DND-41 (cell line): ENCODE results near the gene IFNA4.
"Not testable (repeated sequence)": the region's sequence is repeated elsewhere in the genome, so short reads cannot be mapped to it uniquely, and the experiment has no call there.

Source experiments
- ATAC-seq: fragments of 200-7000 bp; cut with Tn5 transposase; 3 replicates; pipeline ENCODE4 v1.9.1; 2021; ENCODE audit warnings: low read depth; ENCODE audit not compliant: insufficient read depth
- DNase-seq: peaks from one replicate; pipeline ENCODE4 v3.0.0-alpha.2; 2020
- H2AFZ ChIP-seq: 2 replicates; pipeline ENCODE4 v1.6.0; 2012; ENCODE audit warnings: low read depth, low read length
- H3K27ac ChIP-seq: 2 replicates; pipeline ENCODE4 v1.5.1; 2012; ENCODE audit warnings: low read length, inconsistent platforms
- H3K27me3 ChIP-seq: fragments of 200-600 bp; sonication (generic); 2 replicates; pipeline ENCODE4 v1.6.0; 2012; ENCODE audit warnings: low read length, mild to moderate bottlenecking, inconsistent platforms; ENCODE audit not compliant: insufficient read depth, poor library complexity
- H3K36me3 ChIP-seq: 2 replicates; pipeline ENCODE4 v1.5.1; 2012; ENCODE audit warnings: low read length, inconsistent platforms; ENCODE audit not compliant: insufficient read depth
- H3K4me1 ChIP-seq: 2 replicates; pipeline ENCODE4 v1.5.1; 2012; ENCODE audit warnings: mild to moderate bottlenecking, low read length; ENCODE audit not compliant: insufficient read depth
- H3K4me2 ChIP-seq: 2 replicates; pipeline ENCODE4 v1.6.0; 2012; ENCODE audit warnings: mild to moderate bottlenecking, moderate library complexity, low read length, inconsistent platforms; ENCODE audit not compliant: insufficient read depth
- H3K4me3 ChIP-seq, 2 experiments: fragments of 200-600 bp in 1 of 2; shearing (Covaris generic) in 1 of 2; 2 replicates each; pipeline ENCODE4 v1.5.1; 2012 to 2016; ENCODE audit warnings: inconsistent platforms in 2 of 2, low read length in 2 of 2, mild to moderate bottlenecking in 2 of 2, low read depth in 1 of 2, moderate library complexity in 1 of 2
- H3K79me2 ChIP-seq: 2 replicates; pipeline ENCODE4 v1.6.0; 2012; ENCODE audit warnings: low read length, inconsistent platforms; ENCODE audit not compliant: insufficient read depth
- H3K9ac ChIP-seq: 2 replicates; pipeline ENCODE4 v1.6.0; 2012; ENCODE audit warnings: low read depth, mild to moderate bottlenecking, inconsistent platforms, low read length, moderate library complexity
- H3K9me3 ChIP-seq: 2 replicates; pipeline ENCODE4 v1.5.1; 2012; ENCODE audit warnings: low read length, moderate library complexity, mild to moderate bottlenecking, inconsistent platforms; ENCODE audit not compliant: insufficient read depth, severe bottlenecking
- H4K20me1 ChIP-seq: 2 replicates; pipeline ENCODE4 v1.6.0; 2012; ENCODE audit warnings: low read length; ENCODE audit not compliant: insufficient read depth
- EZH2 ChIP-seq: IDR thresholded peaks from 3 replicates; pipeline ENCODE4 v1.6.1; 2012; ENCODE audit warnings: borderline replicate concordance, low read depth, mild to moderate bottlenecking, moderate library complexity, low read length, inconsistent platforms; ENCODE audit not compliant: severe bottlenecking
- TF ChIP-seq, protein P1 (sequence below): IDR thresholded peaks from 2 replicates; pipeline ENCODE4 v1.5.1; 2012; ENCODE audit warnings: borderline replicate concordance, low read length, moderate library complexity, mild to moderate bottlenecking; ENCODE audit not compliant: poor library complexity, severe bottlenecking; ENCODE audit errors: extremely low read depth

IFNA4 gene

DNA sequence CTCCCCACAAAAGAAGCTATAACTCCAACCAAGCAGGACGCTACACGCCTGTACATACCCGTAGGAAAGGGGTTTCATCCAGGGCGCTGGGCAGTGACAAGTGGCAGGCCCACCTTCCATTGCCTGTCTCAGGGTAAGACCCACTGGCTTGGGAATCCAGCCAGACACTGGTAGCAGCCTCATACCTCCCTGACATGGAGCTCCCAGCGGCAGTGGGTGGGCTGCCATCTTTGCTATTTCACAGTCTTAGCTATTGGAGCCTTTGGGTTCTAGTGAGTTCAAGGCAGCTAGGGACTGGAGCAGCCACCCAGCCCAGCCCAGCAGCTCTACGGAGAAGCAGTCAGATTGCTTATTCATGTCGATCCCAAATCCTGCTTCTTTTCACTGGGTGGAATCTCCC, 22.9 kb upstream of the IFNA4 start:
- Histone ChIP-seq H3K27me3 (no peaks in the 10 kb centered on the region), H2AFZ (no peak overlapping the region), H3K9me3 (no peaks in the 10 kb centered on the region), H4K20me1 (no peaks in the 10 kb centered on the region), H3K4me1 (no peaks in the 10 kb centered on the region), H3K9ac (no peak overlapping the region), H3K79me2 (no peaks in the 10 kb centered on the region), H3K4me2 (no peak overlapping the region), H3K4me3 (no peak overlapping the region), H3K27ac (no peak overlapping the region), H3K36me3 (no peaks in the 10 kb centered on the region)
- TF ChIP-seq, protein P1, sequence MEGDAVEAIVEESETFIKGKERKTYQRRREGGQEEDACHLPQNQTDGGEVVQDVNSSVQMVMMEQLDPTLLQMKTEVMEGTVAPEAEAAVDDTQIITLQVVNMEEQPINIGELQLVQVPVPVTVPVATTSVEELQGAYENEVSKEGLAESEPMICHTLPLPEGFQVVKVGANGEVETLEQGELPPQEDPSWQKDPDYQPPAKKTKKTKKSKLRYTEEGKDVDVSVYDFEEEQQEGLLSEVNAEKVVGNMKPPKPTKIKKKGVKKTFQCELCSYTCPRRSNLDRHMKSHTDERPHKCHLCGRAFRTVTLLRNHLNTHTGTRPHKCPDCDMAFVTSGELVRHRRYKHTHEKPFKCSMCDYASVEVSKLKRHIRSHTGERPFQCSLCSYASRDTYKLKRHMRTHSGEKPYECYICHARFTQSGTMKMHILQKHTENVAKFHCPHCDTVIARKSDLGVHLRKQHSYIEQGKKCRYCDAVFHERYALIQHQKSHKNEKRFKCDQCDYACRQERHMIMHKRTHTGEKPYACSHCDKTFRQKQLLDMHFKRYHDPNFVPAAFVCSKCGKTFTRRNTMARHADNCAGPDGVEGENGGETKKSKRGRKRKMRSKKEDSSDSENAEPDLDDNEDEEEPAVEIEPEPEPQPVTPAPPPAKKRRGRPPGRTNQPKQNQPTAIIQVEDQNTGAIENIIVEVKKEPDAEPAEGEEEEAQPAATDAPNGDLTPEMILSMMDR, result no peak
- no peak for TF ChIP-seq EZH2
- ATAC-seq, result no peak
- no peak for DNase-seq

DNA sequence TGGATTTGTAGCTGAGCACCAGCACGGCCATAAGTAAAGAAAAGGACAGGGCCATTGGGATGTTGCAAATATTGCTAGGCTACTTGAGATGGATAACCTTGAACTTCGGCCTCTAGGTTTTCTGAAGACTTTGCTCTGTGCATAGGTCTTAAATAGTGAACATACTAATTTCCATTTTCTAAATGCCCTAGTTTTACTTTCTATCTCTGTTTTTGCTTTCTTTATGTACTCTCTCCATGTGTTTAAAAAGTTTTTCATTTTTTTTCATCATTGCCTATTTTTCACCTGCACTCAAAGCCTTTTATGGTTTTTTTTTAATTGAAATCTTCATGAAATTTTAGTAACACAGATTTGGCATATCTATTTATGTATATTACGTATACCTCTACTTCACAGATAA, 19.7 kb upstream of the IFNA4 start, which contains the start of gene IFNA10:
IFNA10 (minus strand) TSS at position 101 of the 400 bp plus-strand sequence; CDS start at position 55, 46 bp downstream.
- not testable (repeated sequence) for DNase-seq, H3K36me3 ChIP-seq, H3K27ac ChIP-seq, H3K4me2 ChIP-seq, H3K4me1 ChIP-seq, H3K27me3 ChIP-seq, H3K9ac ChIP-seq, H4K20me1 ChIP-seq, H2AFZ ChIP-seq, ATAC-seq, H3K9me3 ChIP-seq, H3K4me3 ChIP-seq, H3K79me2 ChIP-seq

DNA sequence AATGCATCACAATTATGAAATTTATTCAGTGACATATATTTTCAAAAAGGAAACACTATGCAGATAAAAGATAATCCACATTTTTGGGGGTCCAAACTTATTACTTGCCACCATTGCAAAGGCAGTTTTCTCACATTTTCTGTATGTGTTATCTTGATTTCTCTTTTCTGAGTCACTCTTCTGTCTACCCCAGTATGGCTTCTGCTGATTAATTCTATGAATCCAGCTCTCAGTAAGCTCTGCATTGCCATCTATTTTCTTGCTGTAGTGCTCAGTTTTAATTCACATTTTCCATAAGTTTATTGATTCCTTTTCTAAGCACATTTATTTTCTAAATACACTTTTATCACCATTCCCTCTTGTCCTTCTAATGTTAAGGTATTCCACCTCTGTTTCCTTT, 17.8 kb upstream of the IFNA4 start:
- Histone ChIP-seq H3K4me3 (no peak overlapping the region), H3K79me2 (no peaks in the 10 kb centered on the region), H3K9me3 (no peaks in the 10 kb centered on the region), H3K36me3 (no peaks in the 10 kb centered on the region), H3K9ac (no peak overlapping the region), H3K27ac (no peak overlapping the region), H2AFZ (no peak overlapping the region), H4K20me1 (no peaks in the 10 kb centered on the region), H3K27me3 (no peaks in the 10 kb centered on the region), H3K4me1 (no peaks in the 10 kb centered on the region), H3K4me2 (no peak overlapping the region)
- TF ChIP-seq, protein P1, result no peak
- no peak for TF ChIP-seq EZH2
- DNase-seq (no peak), ATAC-seq (no peak)

DNA sequence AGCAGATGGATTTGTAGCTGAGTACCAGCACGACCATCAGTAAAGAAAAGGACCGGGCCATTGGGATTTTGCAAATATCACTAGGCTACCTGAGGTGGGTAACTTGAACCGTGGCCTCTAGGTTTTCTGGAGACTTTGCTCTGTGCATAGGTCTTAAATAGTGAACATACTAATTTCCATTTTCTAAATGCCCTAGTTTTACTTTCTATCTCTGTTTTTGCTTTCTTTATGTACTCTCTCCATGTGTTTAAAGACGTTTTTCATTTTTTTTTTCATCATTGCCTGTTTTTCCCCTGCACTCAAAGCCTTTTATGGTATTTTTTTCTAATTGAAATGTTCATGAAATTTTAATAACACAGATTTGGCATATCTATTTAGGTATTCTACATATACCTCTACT, 14.7 kb upstream of the IFNA4 start, which contains the start of gene IFNA7:
IFNA7 (minus strand) TSS at position 101 of the 400 bp plus-strand sequence; CDS start at position 61, 40 bp downstream.
- not testable (repeated sequence) for DNase-seq, H3K36me3 ChIP-seq, H2AFZ ChIP-seq, H3K4me1 ChIP-seq, ATAC-seq, H3K79me2 ChIP-seq, H3K9me3 ChIP-seq, H3K4me2 ChIP-seq, H3K9ac ChIP-seq, H3K27ac ChIP-seq, H3K4me3 ChIP-seq, H3K27me3 ChIP-seq, H4K20me1 ChIP-seq
